ENCODE results near the gene AKR1C1.

Gene AKR1C1

DNA sequence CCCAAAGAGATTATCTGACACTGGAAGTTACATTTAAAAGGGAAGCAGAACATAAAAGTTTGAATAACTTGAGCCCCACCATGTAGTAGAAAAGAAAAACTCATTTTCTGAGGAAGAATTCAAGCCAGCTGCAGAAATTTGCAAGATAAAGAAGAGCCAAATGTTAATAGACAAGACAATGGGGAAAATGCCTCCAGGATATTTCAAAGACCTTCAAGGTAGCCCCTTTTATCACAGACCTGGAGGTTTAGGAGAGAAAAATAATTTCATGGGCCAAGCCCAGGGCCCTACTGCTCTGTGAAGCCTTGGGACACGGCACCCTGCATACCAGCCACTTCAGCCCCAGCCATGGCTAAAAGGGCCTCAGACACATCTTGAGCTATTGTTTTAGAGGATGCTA, 18.4 kb upstream of the AKR1C1 start:
- H3K9me3 ChIP-seq (ENCODE audit: low read length) = no peaks in the 10 kb centered on the region
- H2AFZ ChIP-seq (ENCODE audit: low read length) = no peak overlapping the region
- H3K27ac ChIP-seq (ENCODE audit: low read depth, low read length, poor library complexity, severe bottlenecking) = no peak overlapping the region
- H3K9ac ChIP-seq (ENCODE audit: low read length) = no peak overlapping the region
- H3K4me2 ChIP-seq (ENCODE audit: low read length) = no peak overlapping the region
- H3K36me3 ChIP-seq (ENCODE audit: insufficient read depth, low read length) = no peaks in the 10 kb centered on the region
- TF ChIP-seq EZH2 (IDR thresholded peaks at IDR 0.05; ENCODE audit: borderline replicate concordance, low read length) = no peak
- TF ChIP-seq, protein P1, sequence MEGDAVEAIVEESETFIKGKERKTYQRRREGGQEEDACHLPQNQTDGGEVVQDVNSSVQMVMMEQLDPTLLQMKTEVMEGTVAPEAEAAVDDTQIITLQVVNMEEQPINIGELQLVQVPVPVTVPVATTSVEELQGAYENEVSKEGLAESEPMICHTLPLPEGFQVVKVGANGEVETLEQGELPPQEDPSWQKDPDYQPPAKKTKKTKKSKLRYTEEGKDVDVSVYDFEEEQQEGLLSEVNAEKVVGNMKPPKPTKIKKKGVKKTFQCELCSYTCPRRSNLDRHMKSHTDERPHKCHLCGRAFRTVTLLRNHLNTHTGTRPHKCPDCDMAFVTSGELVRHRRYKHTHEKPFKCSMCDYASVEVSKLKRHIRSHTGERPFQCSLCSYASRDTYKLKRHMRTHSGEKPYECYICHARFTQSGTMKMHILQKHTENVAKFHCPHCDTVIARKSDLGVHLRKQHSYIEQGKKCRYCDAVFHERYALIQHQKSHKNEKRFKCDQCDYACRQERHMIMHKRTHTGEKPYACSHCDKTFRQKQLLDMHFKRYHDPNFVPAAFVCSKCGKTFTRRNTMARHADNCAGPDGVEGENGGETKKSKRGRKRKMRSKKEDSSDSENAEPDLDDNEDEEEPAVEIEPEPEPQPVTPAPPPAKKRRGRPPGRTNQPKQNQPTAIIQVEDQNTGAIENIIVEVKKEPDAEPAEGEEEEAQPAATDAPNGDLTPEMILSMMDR (IDR thresholded peaks at IDR 0.05; ENCODE audit: low read length) = no peak
- H3F3A ChIP-seq (ENCODE audit: insufficient read depth, low read length) = no peaks in the 10 kb centered on the region
- H3K4me3 ChIP-seq (ENCODE audit: low read depth, low read length, poor library complexity, severe bottlenecking) = no peak overlapping the region
- H4K20me1 ChIP-seq (ENCODE audit: insufficient read depth, low read length) = no peaks in the 10 kb centered on the region
- H3K27me3 ChIP-seq (ENCODE audit: insufficient read depth, low read length) = no peaks in the 10 kb centered on the region
- no peaks in the 10 kb centered on the region for H3K9me2 ChIP-seq (ENCODE audit: low read depth, low read length)
- no peaks in the 10 kb centered on the region for H3K4me1 ChIP-seq (ENCODE audit: insufficient read depth, low read length, severe bottlenecking)
- H3K79me2 ChIP-seq (ENCODE audit: insufficient read depth, low read length) = no peaks in the 10 kb centered on the region

DNA sequence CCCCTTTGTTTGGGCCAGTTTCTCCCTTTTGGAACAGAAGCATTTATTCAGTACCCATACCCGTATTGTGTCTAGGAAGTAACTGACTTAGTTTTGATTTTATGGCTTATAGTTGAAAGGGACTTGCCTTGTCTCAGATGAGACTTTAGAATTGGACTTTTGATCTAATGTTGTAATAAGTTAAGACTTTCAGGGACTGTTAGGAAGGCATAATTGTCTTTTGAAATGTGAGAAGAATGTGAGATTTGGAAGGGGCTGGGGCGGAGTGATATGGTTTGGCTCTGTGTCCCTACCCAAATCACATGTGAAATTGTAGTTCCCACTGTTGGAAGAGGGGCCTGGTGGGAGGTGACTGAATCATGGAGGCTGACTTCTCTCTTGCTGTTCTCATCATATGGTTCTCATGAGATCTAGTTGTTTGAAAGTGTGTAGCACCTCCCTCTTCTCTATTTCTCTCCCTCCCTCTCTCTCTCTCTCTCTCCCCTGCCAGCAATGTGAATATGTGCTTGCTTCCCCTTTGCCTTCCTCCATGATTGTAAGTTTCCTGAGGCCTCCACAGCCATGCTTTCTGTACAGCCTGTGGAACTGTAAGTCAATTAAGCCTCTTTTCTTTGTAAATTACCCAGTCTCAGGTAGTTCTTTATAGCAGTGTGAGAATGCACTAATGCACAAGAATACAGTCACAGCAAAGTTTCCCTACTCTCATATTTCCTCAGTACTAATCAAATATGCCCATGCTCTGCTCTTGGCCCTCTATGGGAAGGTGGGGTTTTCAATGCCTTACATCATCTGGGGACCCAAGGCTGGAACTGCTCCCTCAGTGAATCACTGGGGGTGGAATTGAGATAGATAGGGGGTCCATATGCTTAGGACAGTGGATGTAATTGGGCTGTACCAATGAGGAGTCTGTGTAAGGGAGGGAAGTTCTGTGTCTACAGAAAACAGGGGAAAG, 17.2 kb upstream of the AKR1C1 start:
- Histone ChIP-seq H3K4me2 (ENCODE audit: low read length) (no peak overlapping the region), H2AFZ (ENCODE audit: low read length) (no peak overlapping the region), H3K4me1 (ENCODE audit: insufficient read depth, low read length, severe bottlenecking) (no peaks in the 10 kb centered on the region), H3K36me3 (ENCODE audit: insufficient read depth, low read length) (no peaks in the 10 kb centered on the region), H3F3A (ENCODE audit: insufficient read depth, low read length) (no peaks in the 10 kb centered on the region), H3K27me3 (ENCODE audit: insufficient read depth, low read length) (no peaks in the 10 kb centered on the region), H3K27ac (ENCODE audit: low read depth, low read length, poor library complexity, severe bottlenecking) (no peak overlapping the region), H3K9ac (ENCODE audit: low read length) (no peak overlapping the region), H3K9me3 (ENCODE audit: low read length) (no peaks in the 10 kb centered on the region), H4K20me1 (ENCODE audit: insufficient read depth, low read length) (no peaks in the 10 kb centered on the region), H3K79me2 (ENCODE audit: insufficient read depth, low read length) (no peaks in the 10 kb centered on the region), H3K4me3 (ENCODE audit: low read depth, low read length, poor library complexity, severe bottlenecking) (no peak overlapping the region), H3K9me2 (ENCODE audit: low read depth, low read length) (no peaks in the 10 kb centered on the region)
- no peak for TF ChIP-seq EZH2 (IDR thresholded peaks at IDR 0.05; ENCODE audit: borderline replicate concordance, low read length)
- TF ChIP-seq, protein P1 (IDR thresholded peaks at IDR 0.05; ENCODE audit: low read length) = no peak

DNA sequence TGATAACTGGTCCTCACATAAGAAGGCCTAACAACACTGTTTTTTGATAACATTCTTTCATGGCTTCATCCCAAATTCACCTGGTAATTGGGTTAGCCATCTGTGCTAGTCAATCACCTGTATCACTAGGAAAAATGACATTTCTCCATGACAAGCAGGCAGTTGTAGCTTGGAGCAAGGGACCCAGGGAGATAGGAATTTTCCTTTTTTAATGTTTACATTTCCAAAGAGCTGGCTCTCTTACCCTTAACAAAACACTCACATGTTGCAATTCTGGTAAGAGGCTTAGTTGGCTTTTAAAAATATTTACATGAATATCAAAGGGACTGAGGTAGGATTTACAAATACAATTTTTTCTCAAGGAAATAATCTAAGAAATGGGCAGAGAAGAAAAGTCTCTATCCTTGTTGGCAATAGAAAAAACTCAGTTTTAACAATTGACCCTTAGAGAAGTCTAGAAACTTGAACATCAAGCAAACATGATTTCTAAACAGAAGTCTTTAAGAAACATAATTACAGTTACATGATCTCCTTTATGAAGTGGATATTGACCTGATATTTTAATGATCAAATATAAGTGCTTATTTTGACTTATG, 16.1 kb upstream of the AKR1C1 start:
- no peak overlapping the region for H2AFZ ChIP-seq (ENCODE audit: low read length)
- no peak overlapping the region for H3K4me2 ChIP-seq (ENCODE audit: low read length)
- H3K79me2 ChIP-seq (ENCODE audit: insufficient read depth, low read length) = no peaks in the 10 kb centered on the region
- TF ChIP-seq, protein P1 (IDR thresholded peaks at IDR 0.05; ENCODE audit: low read length) = no peak
- no peak for TF ChIP-seq EZH2 (IDR thresholded peaks at IDR 0.05; ENCODE audit: borderline replicate concordance, low read length)
- no peaks in the 10 kb centered on the region for H4K20me1 ChIP-seq (ENCODE audit: insufficient read depth, low read length)
- H3K9me3 ChIP-seq (ENCODE audit: low read length) = no peaks in the 10 kb centered on the region
- H3K4me3 ChIP-seq (ENCODE audit: low read depth, low read length, poor library complexity, severe bottlenecking) = no peak overlapping the region
- H3F3A ChIP-seq (ENCODE audit: insufficient read depth, low read length) = no peaks in the 10 kb centered on the region
- no peaks in the 10 kb centered on the region for H3K9me2 ChIP-seq (ENCODE audit: low read depth, low read length)
- H3K27me3 ChIP-seq (ENCODE audit: insufficient read depth, low read length) = no peaks in the 10 kb centered on the region
- no peak overlapping the region for H3K9ac ChIP-seq (ENCODE audit: low read length)
- H3K27ac ChIP-seq (ENCODE audit: low read depth, low read length, poor library complexity, severe bottlenecking) = no peak overlapping the region
- no peaks in the 10 kb centered on the region for H3K36me3 ChIP-seq (ENCODE audit: insufficient read depth, low read length)
- H3K4me1 ChIP-seq (ENCODE audit: insufficient read depth, low read length, severe bottlenecking) = no peaks in the 10 kb centered on the region

All from OCI-LY1 (cell line).